Adrenal gland (tissue), 12 donors: Measurements from ENCODE around the gene MED27. TPM values are rescaled to one million over a fixed set of nuclear protein-coding genes. Genes with fewer than 3 reads are reported as not detected.

Experiments
- DNase-seq, 7 donors: peaks; one replicate each; pipeline ENCODE4 v3.0.0-alpha.2; 2019 to 2020
- H3K27ac ChIP-seq, 5 donors: fragments of 200-600 bp; sonication (generic) in 4 of 5; 1 replicate in 3 of 5; 2 replicates in 2 of 5; pipeline versions ENCODE4 v1.5.1 to v1.8.0; 2016 to 2020; ENCODE audit warnings: mild to moderate bottlenecking in 1 of 5
- H3K27me3 ChIP-seq: fragments of 200-600 bp; 2 replicates; pipeline ENCODE4 v1.8.0; 2021
- H3K36me3 ChIP-seq, 2 donors: fragments of 200-600 bp; replicated peaks in 1 of 2; 1 replicate in 1 of 2; 2 replicates in 1 of 2; pipeline versions ENCODE4 v1.5.1 to v1.8.0; 2018 to 2022
- H3K4me1 ChIP-seq, 2 donors: fragments of 200-600 bp; replicated peaks in 1 of 2; 1 replicate in 1 of 2; 2 replicates in 1 of 2; pipeline versions ENCODE4 v1.5.1 to v1.8.0; 2018 to 2021
- H3K4me3 ChIP-seq, 4 donors: fragments of 200-600 bp; sonication (generic) in 3 of 4; one replicate each; pipeline ENCODE4 v1.5.1; 2016 to 2018
- H3K9me3 ChIP-seq, 3 donors: fragments of 200-600 bp; sonication (generic) in 1 of 3; replicated peaks in 1 of 3; 1 replicate in 2 of 3; 2 replicates in 1 of 3; pipeline versions ENCODE4 v1.5.1 to v1.8.0; 2016 to 2021
- POLR2A ChIP-seq, 2 donors: fragments of 450-650 bp; IDR thresholded peaks; one replicate each; pipeline ENCODE4 v1.6.1; 2017; ENCODE audit warnings: antibody characterized with exemption in 2 of 2, mild to moderate bottlenecking in 2 of 2, moderate library complexity in 1 of 2
- WGBS, 4 donors: extraction: QIAGEN DNeasy Blood & Tissue Kit in 2 of 4; methylation state at CpG; one replicate each; pipeline versions ENCODE4 v1.1.5 to v1.1.7; 2013 to 2017; 5-methylcytosine and 5-hydroxymethylcytosine counted together
- intact Hi-C, 2 donors: fragments of 100-400 bp; cut with DNase I; formaldehyde crosslinking; loops; one replicate each; pipeline versions ENCODE4 v1.14.1 to v1.15.0; 2022 to 2023
- polyA plus RNA-seq, 3 donors: library from polyadenylated mRNA; stranded (reverse); fragments of 200-250 nt in 2 of 3; fragments of 350-450 nt in 1 of 3; fragmentation: Illumina TruSeq in 1 of 3; extraction: RNeasy Lipid Tissue Mini Kit (QIAGEN cat#74804) in 1 of 3; gene quantifications; one replicate each; pipeline ENCODE4 v1.2.3, GENCODE V29; 2013 to 2014
- total RNA-seq, 9 donors: library from RNA; depleted of rRNA in 4 of 9; stranded (reverse); fragments of >200 nt in 4 of 9; fragments of 120-200 nt in 1 of 9; fragmentation: NEBNext Ultra II Directional in 1 of 9; extraction: Animal tissue kit (Norgen Biotek cat#: 25700) in 1 of 9; gene quantifications; one replicate each; pipeline versions ENCODE4 v1.1.0 to v1.2.4, GENCODE V29; 2013 to 2023
- TF ChIP-seq, protein P1 (sequence below), 6 experiments: fragments of 450-650 bp in 4 of 6; fragments of 200-600 bp in 2 of 6; sonication (generic) in 1 of 6; IDR thresholded peaks; 1 replicate in 5 of 6; 2 replicates in 1 of 6; pipeline versions ENCODE4 v1.5.1 to v1.8.0; 2016 to 2021; ENCODE audit warnings: antibody characterized with exemption in 6 of 6, mild to moderate bottlenecking in 2 of 6, moderate library complexity in 1 of 6
- donor health status: healthy with polysubstance abuse.
- donor health status: Bipolar disorder and iron deficiency.
- donor health status: DM: yes; HTN: yes; CAD: no.
- donor health status: DM: no; HTN: no; CAD: no.
- donor health status: DM: no; HTN: no; CAD: no.
- donor health status: DM: yes; HTN: yes; CAD: no.

The MED27 gene
- total and polyA plus RNA-seq, 12 donors: 12.2 to 37.4 (median 15.9) TPM

GRCh38 chr9:132121021-132121420 lies 41.4 kb upstream of the MED27 start:
- no peaks in the 10 kb centered on the region for H3K9me3 ChIP-seq
- H3K27ac ChIP-seq: no peak overlapping the region
- no peak overlapping the region for H3K4me3 ChIP-seq
- TF ChIP-seq, protein P1, sequence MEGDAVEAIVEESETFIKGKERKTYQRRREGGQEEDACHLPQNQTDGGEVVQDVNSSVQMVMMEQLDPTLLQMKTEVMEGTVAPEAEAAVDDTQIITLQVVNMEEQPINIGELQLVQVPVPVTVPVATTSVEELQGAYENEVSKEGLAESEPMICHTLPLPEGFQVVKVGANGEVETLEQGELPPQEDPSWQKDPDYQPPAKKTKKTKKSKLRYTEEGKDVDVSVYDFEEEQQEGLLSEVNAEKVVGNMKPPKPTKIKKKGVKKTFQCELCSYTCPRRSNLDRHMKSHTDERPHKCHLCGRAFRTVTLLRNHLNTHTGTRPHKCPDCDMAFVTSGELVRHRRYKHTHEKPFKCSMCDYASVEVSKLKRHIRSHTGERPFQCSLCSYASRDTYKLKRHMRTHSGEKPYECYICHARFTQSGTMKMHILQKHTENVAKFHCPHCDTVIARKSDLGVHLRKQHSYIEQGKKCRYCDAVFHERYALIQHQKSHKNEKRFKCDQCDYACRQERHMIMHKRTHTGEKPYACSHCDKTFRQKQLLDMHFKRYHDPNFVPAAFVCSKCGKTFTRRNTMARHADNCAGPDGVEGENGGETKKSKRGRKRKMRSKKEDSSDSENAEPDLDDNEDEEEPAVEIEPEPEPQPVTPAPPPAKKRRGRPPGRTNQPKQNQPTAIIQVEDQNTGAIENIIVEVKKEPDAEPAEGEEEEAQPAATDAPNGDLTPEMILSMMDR (IDR thresholded peaks at IDR 0.05): no peak
- TF ChIP-seq POLR2A (IDR thresholded peaks at IDR 0.05): no peak
- no peak for DNase-seq
- H3K27me3 ChIP-seq: peaks cover 16% of the 10 kb centered on the region
- 81 to 91% (median 88%) methylated on average over 2 of the region's 2 CpGs for WGBS, 4 donors
- intact Hi-C loops: no loop called here
- no peaks in the 10 kb centered on the region for H3K4me1 ChIP-seq
- no peaks in the 10 kb centered on the region for H3K36me3 ChIP-seq

DNA sequence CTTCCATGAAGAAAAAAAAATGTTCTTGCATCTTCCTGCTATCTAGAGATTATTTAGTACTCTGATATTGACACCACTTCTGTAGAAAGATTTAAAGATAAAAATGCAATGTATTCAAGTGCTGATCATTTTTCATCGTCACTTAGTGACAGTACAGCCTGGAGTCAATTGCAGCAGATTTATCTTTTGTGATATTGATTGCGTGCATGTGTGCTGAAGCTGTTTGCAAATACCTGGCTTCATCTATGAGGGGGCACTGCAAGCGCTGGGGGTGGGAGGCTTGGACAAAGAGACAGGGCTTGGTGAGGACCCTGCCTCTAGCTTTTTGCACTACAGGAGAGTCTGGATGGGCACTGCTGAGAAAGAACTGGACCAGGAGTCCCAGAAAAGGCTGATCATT lies 38.0 kb upstream of the MED27 start:
- H3K9me3 ChIP-seq: no peaks in the 10 kb centered on the region
- TF ChIP-seq, protein P1 (IDR thresholded peaks at IDR 0.05): no peak
- no peak for TF ChIP-seq POLR2A (IDR thresholded peaks at IDR 0.05)
- intact Hi-C loops: loop anchor here in 1 of 2 donors (10.0 kb wide), 1 partner anchor 323 kb away; no protein-coding TSS in a partner anchor
- no peaks in the 10 kb centered on the region for H3K4me1 ChIP-seq
- H3K36me3 ChIP-seq: no peaks in the 10 kb centered on the region
- peaks cover 6% of the 10 kb centered on the region for H3K27me3 ChIP-seq
- H3K27ac ChIP-seq: no peak overlapping the region
- no peak for DNase-seq
- H3K4me3 ChIP-seq: no peak overlapping the region
- 75 to 81% (median 78%) methylated on average over 3 of the region's 3 CpGs for WGBS, 4 donors

DNA sequence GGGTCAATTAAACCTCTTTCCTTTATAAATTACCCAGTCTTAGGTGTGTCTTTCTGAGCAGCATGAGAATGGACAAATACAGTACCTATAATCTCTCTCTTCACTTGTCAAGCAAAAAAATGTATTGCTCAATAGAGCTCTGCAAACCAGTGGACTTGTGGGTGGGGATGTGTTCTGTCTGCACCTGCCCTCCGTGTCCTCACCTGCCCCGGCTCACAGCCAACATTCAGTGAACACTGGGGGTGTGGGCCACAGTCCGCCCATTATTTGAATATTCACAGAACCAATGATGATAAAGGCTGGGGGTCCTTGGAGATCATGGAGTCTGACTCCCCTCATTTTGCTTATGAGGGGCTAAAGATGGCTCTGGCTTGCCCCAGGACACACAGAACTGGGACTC lies 36.9 kb upstream of the MED27 start:
- H3K27ac ChIP-seq: no peak overlapping the region
- no peaks in the 10 kb centered on the region for H3K4me1 ChIP-seq
- no peak overlapping the region for H3K4me3 ChIP-seq
- DNase-seq: no peak
- intact Hi-C loops: loop anchor here in 1 of 2 donors (10.0 kb wide), 1 partner anchor 322 kb away; no protein-coding TSS in a partner anchor
- no peaks in the 10 kb centered on the region for H3K36me3 ChIP-seq
- no peak for TF ChIP-seq POLR2A (IDR thresholded peaks at IDR 0.05)
- TF ChIP-seq, protein P1 (IDR thresholded peaks at IDR 0.05): no peak
- H3K27me3 ChIP-seq: no peaks in the 10 kb centered on the region
- H3K9me3 ChIP-seq: no peaks in the 10 kb centered on the region
- 74 to 94% (median 77%) methylated on average over 3 of the region's 3 CpGs for WGBS, 4 donors

- H3K4me1 ChIP-seq: no peaks in the 10 kb centered on the region
- H3K4me3 ChIP-seq: no peak overlapping the region
- no peak overlapping the region for H3K27ac ChIP-seq
- peaks cover 4% of the 10 kb centered on the region for H3K27me3 ChIP-seq
- TF ChIP-seq, protein P1 (IDR thresholded peaks at IDR 0.05): no peak
- TF ChIP-seq POLR2A (IDR thresholded peaks at IDR 0.05): no peak
- intact Hi-C loops: loop anchor here in 1 of 2 donors (10.0 kb wide), 1 partner anchor 319 kb away; no protein-coding TSS in a partner anchor
- DNase-seq: peak; percentile 65 to 79 (median 70)
- H3K9me3 ChIP-seq: no peaks in the 10 kb centered on the region
- 28 to 39% (median 33%) methylated on average over 15 to 18 of the region's 18 CpGs for WGBS, 4 donors
- no peaks in the 10 kb centered on the region for H3K36me3 ChIP-seq
Observed at GRCh38 chr9:132114102-132114707, 34.5 kb upstream of the MED27 start.
